Heart left ventricle (tissue), 16 donors: ENCODE results near the gene FAM163B. TPM values are rescaled to one million over a fixed set of nuclear protein-coding genes. Genes with fewer than 3 reads are reported as not detected.

ENCODE experiments used
- ATAC-seq, 4 donors: fragments of 200-7000 bp; cut with Tn5 transposase; one replicate each; pipeline ENCODE4 v1.9.1; 2020 to 2022; ENCODE audit warnings: moderate library complexity in 4 of 4, mild to moderate bottlenecking in 3 of 4, moderate number of reproducible peaks in 1 of 4
- DNase-seq, 5 donors: peaks; one replicate each; pipeline ENCODE4 v3.0.0-alpha.2; 2020
- H3K27ac ChIP-seq, 12 donors: fragments of 200-600 bp; sonication (generic) in 4 of 12; one replicate each; pipeline versions ENCODE4 v1.5.0 to v1.8.0; 2016 to 2022; ENCODE audit warnings: mild to moderate bottlenecking in 2 of 12
- H3K27me3 ChIP-seq, 9 donors: fragments of 200-600 bp; sonication (generic) in 2 of 9; one replicate each; pipeline versions ENCODE4 v1.5.1 to v1.8.0; 2016 to 2022; ENCODE audit warnings: mild to moderate bottlenecking in 3 of 9
- H3K36me3 ChIP-seq, 9 donors: fragments of 200-600 bp; sonication (generic) in 2 of 9; one replicate each; pipeline versions ENCODE4 v1.5.0 to v1.8.0; 2018 to 2022; ENCODE audit warnings: mild to moderate bottlenecking in 2 of 9
- H3K4me1 ChIP-seq, 12 donors: fragments of 200-600 bp; sonication (generic) in 4 of 12; one replicate each; pipeline versions ENCODE4 v1.5.0 to v1.8.0; 2016 to 2022; ENCODE audit warnings: mild to moderate bottlenecking in 3 of 12
- H3K4me3 ChIP-seq, 12 donors: fragments of 200-600 bp; sonication (generic) in 4 of 12; one replicate each; pipeline versions ENCODE4 v1.5.0 to v1.8.0; 2017 to 2022; ENCODE audit warnings: mild to moderate bottlenecking in 9 of 12, moderate library complexity in 4 of 12
- H3K9me3 ChIP-seq, 12 donors: fragments of 200-600 bp; sonication (generic) in 4 of 12; one replicate each; pipeline versions ENCODE4 v1.5.0 to v1.8.0; 2016 to 2022; ENCODE audit warnings: mild to moderate bottlenecking in 1 of 12
- POLR2A ChIP-seq, 2 donors: fragments of 450-650 bp; IDR thresholded peaks; one replicate each; pipeline ENCODE4 v1.6.1; 2017; ENCODE audit warnings: antibody characterized with exemption in 2 of 2, mild to moderate bottlenecking in 2 of 2, moderate library complexity in 2 of 2
- WGBS, 4 donors: extraction: QIAGEN DNeasy Blood & Tissue Kit in 2 of 4; methylation state at CpG; one replicate each; pipeline versions ENCODE4 v1.1.5 to v1.1.7; 2013 to 2018; 5-methylcytosine and 5-hydroxymethylcytosine counted together
- intact Hi-C, 10 donors: fragments of 100-400 bp; cut with DNase I; formaldehyde crosslinking; loops; one replicate each; pipeline versions ENCODE4 v1.11.1 to v1.14.2; 2022
- polyA plus RNA-seq, 2 donors: library from polyadenylated mRNA; stranded (reverse); fragments of 200-250 nt; gene quantifications; one replicate each; pipeline ENCODE4 v1.2.3, GENCODE V29; 2013
- total RNA-seq, 9 donors: library from RNA; depleted of rRNA in 2 of 9; stranded (reverse); fragments of >200 nt in 2 of 9; fragmentation: NEBNext Ultra II Directional in 3 of 9; extraction: Animal tissue kit (Norgen Biotek cat#: 25700) in 3 of 9; gene quantifications; one replicate each; pipeline versions ENCODE4 v1.1.0 to v1.2.4, GENCODE V29; 2016 to 2023
- TF ChIP-seq, protein P1 (sequence below), 12 donors: fragments of 200-600 bp; sonication (generic) in 4 of 12; IDR thresholded peaks; one replicate each; pipeline versions ENCODE4 v1.5.0 to v1.8.0; 2018 to 2022; ENCODE audit warnings: antibody characterized with exemption in 12 of 12, mild to moderate bottlenecking in 5 of 12
- donor health status: ischemic (EF 13 %, LVEDD 7.1; RV severe dilation, severe dysfunction).
- donor health status: healthy with polysubstance abuse.
- donor health status: DM: no; HTN: yes; CAD: no.
- donor health status: DM: no; HTN: no; CAD: no.
- donor health status: ischemic (EF 25% LVEDD 6.9; RV normal size, moderate dysfunction).
- donor health status: ischemic (EF 25% LVEDD 5.7; RV mildly dilated, moderate dysfunction).
- donor health status: healthy.
- donor health status: DM: yes; HTN: yes; CAD: no.
- donor health status: ischemic (EF 35%, LVEDD 5.7; RV mildly dilated, moderate dysfunction).
- donor health status: nonischemic (EF 11% LVEDD 7.7; RV severe dilation, severe dysfunction).
- donor health status: DM: yes; HTN: yes; CAD: no.
- donor health status: PGD.
- donor health status: ischemic (EF 29% LVEDD 5.4; RV normal size, mild dysfunction).
- donor health status: nonischemic (EF 23%, LVEDD 6.1; RV moderate dilation, normal function).

The FAM163B gene
- total and polyA plus RNA-seq, 11 donors: 0.08 TPM; not detected in 10

- H3K4me1 ChIP-seq: peaks cover 3 to 45% (median 38%) of the 10 kb centered on the region in 12 donors
- intact Hi-C loops: no loop called here
- WGBS, 4 donors: 91 to 95% (median 94%) methylated on average over 5 of the region's 5 CpGs
These were observed 52.8 kb downstream of the FAM163B start for GRCh38 chr9:133556354-133556753.

DNA sequence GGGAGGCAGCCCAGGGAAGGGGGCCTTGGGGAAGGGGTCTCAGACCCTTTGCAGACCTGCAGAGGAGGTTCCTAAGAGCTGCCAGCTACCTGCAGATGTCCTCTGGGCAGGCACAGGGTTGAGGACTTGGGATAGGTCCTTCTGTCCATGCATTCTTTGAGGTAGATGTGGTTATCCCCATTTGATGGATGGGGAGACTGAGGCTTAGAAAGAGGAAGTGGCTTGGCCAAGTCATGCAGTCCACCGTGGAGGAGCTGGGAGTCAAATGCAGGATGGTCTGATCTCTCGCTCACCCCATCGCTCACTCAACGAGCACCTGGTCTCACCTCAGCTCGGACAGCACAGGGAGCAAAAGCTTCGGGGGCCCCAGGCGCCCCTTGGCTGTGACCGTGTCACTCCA is 54.5 kb downstream of the FAM163B start:
- peaks cover 0 to 44% (median 0%) of the 10 kb centered on the region in 9 donors for H3K36me3 ChIP-seq
- ATAC-seq (no peak), DNase-seq (no peak)
- WGBS, 4 donors: 89 to 98% (median 94%) methylated on average over 8 of the region's 8 CpGs
- intact Hi-C loops: no loop called here
- no peak overlapping the region for H3K4me3 ChIP-seq
- H3K27me3 ChIP-seq: no peaks in the 10 kb centered on the region
- TF ChIP-seq, protein P1, sequence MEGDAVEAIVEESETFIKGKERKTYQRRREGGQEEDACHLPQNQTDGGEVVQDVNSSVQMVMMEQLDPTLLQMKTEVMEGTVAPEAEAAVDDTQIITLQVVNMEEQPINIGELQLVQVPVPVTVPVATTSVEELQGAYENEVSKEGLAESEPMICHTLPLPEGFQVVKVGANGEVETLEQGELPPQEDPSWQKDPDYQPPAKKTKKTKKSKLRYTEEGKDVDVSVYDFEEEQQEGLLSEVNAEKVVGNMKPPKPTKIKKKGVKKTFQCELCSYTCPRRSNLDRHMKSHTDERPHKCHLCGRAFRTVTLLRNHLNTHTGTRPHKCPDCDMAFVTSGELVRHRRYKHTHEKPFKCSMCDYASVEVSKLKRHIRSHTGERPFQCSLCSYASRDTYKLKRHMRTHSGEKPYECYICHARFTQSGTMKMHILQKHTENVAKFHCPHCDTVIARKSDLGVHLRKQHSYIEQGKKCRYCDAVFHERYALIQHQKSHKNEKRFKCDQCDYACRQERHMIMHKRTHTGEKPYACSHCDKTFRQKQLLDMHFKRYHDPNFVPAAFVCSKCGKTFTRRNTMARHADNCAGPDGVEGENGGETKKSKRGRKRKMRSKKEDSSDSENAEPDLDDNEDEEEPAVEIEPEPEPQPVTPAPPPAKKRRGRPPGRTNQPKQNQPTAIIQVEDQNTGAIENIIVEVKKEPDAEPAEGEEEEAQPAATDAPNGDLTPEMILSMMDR (IDR thresholded peaks at IDR 0.05): no peak
- TF ChIP-seq POLR2A (IDR thresholded peaks at IDR 0.05): no peak
- H3K9me3 ChIP-seq: no peaks in the 10 kb centered on the region
- H3K4me1 ChIP-seq: peaks cover 0 to 29% (median 25%) of the 10 kb centered on the region in 12 donors
- H3K27ac ChIP-seq: no peak overlapping the region

More at GRCh38 chr9:133556354-133556753, 52.8 kb downstream of the FAM163B start:
- H3K27me3 ChIP-seq: no peaks in the 10 kb centered on the region
- H3K9me3 ChIP-seq: no peaks in the 10 kb centered on the region
- no peak for DNase-seq
- no peak overlapping the region for H3K27ac ChIP-seq
- H3K4me3 ChIP-seq: no peak overlapping the region
- no peak for ATAC-seq
- H3K36me3 ChIP-seq: peaks cover 0 to 38% (median 0%) of the 10 kb centered on the region in 9 donors
- TF ChIP-seq, protein P1 (IDR thresholded peaks at IDR 0.05): no peak
- no peak for TF ChIP-seq POLR2A (IDR thresholded peaks at IDR 0.05)

GRCh38 chr9:133553973-133554713 is 55.0 kb downstream of the FAM163B start:
- no peaks in the 10 kb centered on the region for H3K27me3 ChIP-seq
- WGBS, 4 donors: 88 to 91% (median 89%) methylated on average over 23 to 31 of the region's 31 CpGs
- no peak overlapping the region for H3K4me3 ChIP-seq
- peaks cover 0 to 44% (median 0%) of the 10 kb centered on the region in 9 donors for H3K36me3 ChIP-seq
- ATAC-seq (no peak), DNase-seq (no peak)
- peaks cover 0 to 23% (median 20%) of the 10 kb centered on the region in 12 donors for H3K4me1 ChIP-seq
- H3K9me3 ChIP-seq: no peaks in the 10 kb centered on the region
- TF ChIP-seq POLR2A (IDR thresholded peaks at IDR 0.05): no peak
- TF ChIP-seq, protein P1 (IDR thresholded peaks at IDR 0.05): no peak
- no peak overlapping the region for H3K27ac ChIP-seq
- intact Hi-C loops: no loop called here

DNA sequence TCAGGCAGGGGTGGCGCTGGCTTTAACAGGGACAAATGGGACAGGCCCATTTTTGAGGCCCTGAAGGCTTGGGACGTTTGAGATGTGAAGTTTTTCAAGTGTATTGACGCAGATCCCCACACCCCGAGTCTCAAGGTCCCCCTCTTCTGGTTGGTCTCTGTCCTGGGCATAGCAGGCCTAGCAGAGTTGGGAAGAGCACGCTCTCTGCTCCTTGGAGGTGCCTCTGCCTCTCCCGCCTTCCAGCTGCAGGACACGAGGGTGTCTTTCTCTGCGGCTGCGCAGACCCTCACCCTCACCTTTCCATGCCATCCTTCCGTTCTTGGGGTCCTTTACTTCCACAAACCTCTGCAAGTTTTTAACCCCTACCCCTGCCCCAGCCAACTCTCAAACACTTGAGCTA is 56.1 kb downstream of the FAM163B start:
- intact Hi-C loops: no loop called here
- Histone ChIP-seq H3K36me3 (peaks cover 0 to 44% (median 0%) of the 10 kb centered on the region in 9 donors), H3K4me3 (no peak overlapping the region), H3K27ac (no peak overlapping the region), H3K9me3 (no peaks in the 10 kb centered on the region), H3K27me3 (no peaks in the 10 kb centered on the region), H3K4me1 (peaks cover 0 to 14% (median 10%) of the 10 kb centered on the region in 12 donors)
- no peak for DNase-seq
- ATAC-seq: no peak
- WGBS, 4 donors: 91 to 94% (median 92%) methylated on average over 10 of the region's 10 CpGs
- TF ChIP-seq, protein P1 (IDR thresholded peaks at IDR 0.05): no peak
- no peak for TF ChIP-seq POLR2A (IDR thresholded peaks at IDR 0.05)
